Stimulated activated CD8-positive, alpha-beta memory T cell treated with anti-CD3 and anti-CD28 coated beads, Interleukin-4, amount 100 ng/mL, for 4 hours (primary cell): ENCODE measurements around the gene CELA2A.
"Not testable (repeated sequence)": the region's sequence is repeated elsewhere in the genome, so short reads cannot be mapped to it uniquely, and the experiment has no call there.

Experiments used
- DNase-seq, 2 donors: peaks; one replicate each; pipeline ENCODE4 v3.0.0-alpha.2; 2020; ENCODE audit warnings: low read depth in 2 of 2, low spot score in 1 of 2

Gene CELA2A

DNA sequence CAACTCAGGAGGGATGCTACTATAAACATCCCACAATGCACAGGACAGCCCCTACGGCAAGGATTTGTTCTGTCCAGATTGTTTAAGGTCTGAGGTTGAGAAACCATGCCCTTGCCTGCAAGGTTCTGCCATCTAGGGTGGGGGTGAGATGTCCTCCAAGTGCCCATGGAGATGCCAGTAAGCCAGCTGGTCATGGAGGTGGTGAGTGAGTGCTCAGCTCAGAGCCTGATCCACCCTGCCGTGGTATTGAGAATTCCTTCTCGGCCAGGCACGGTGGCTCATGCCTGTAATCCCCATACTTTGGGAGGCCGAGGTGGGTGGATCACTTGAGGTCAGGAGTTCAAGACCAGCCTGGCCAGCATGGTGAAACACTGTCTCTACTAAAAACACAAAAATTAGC is 31.6 kb upstream of the CELA2A start:
- DNase-seq, result no peak

DNA sequence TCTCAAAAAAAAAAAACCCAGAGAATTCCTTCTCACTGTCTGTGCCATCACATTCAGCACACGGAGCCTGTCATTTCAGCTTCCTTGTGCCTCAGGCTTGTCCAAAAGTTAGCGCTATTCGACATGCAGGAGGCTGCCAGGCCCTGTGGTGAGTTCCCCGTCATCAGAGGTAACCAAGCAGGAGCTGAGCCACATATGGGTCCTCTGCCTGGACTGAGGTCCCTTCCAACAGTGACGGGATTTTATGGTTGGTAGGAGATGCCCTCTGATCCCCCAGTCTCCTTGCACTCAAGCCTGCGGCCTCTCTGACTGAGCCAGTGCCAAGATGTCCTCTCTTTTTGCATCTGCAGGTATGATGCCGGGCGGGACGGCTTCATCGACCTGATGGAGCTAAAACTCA is 31.0 kb upstream of the CELA2A start:
- no peak for DNase-seq

DNA sequence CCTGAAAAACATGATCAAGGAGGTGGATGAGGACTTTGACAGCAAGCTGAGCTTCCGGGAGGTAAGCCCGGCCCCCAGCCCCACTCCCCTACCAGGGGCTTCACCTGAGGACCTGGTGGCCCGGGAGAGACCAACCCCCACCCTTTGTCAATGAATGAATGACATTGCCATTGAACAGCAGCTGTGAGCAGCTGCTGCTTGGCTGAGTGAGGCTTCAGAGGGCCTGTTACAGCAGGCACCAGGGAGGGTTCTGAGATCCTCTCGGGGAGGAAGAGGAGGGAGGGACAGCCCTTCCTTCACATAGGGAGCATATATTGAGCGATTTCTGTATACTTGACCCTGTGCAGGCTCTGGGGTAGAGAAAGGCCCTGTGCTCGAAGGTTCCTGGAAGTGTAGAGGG is 30.6 kb upstream of the CELA2A start:
- DNase-seq, result no peak

DNA sequence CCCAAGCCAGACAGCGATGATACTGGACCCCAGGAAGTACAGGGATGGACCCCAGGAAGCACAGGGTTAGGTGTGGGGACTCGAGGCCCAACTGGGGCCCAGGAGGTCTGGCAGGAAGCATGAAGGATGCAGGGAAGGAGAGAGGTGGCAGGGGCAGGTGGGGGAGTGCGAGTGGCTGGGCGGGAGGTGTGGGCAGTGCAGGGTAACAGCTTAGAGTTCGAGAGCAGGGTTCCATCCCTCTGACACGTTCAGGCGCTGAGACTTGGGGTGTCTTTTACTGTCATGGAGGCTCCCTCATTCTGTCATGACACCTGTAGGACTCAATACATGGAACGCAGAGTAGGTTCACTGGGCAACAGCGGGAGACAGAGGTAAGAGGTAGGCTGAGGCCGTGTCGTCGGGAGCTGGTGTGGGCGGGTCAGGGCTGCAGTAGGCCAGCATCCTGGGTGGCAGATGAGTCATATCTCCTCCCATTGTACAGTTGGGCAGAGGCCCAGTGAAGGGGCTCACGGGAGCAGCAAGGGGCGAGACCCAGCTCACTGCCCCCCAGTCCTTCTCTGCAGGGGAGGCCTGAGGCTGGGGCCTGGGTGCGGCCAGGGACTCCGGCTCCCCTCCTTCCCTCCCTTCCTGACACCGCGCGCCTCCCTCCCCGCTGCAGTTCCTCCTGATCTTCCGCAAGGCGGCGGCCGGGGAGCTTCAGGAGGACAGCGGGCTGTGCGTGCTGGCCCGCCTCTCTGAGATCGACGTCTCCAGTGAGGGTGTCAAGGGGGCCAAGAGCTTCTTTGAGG is 29.8 kb upstream of the CELA2A start:
- DNase-seq, result no peak

DNA sequence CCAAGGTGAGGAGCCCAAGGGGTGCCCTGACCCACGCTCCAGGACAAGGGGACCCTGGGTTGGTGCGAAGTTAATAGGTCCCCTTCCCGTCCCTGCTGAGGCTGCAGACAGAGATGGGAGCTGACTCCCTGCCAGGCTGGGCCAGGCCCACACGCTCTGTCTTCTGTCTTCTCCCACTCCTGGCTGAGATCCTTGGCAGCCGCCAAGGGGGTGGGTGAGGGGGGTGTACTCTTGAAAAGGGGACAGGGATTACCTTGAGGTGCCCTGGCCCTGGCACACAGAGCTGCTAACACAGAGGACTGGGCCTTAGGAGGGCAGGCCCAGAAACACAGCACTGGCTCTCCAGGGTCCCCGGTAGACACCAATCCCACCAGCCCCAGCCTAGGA is 29.3 kb upstream of the CELA2A start:
- DNase-seq, result no peak

DNA sequence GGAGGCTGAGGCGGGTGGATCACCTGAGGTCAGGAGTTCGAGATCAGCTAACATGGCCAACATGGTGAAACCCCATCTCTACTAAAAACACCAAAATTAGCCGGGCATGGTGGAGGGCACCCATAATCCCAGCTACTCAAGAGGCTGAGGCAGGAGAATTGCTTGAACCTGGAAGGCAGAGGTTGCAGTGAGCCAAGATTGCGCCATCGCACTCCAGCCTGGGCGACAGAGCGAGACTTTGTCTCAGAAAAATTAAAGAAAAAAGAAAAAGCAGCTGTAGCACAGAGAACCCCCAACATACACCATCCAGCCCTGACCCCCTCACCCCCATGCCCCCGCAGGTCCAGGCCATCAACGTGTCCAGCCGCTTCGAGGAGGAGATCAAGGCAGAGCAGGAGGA is 28.3 kb upstream of the CELA2A start:
- not testable (repeated sequence) for DNase-seq

DNA sequence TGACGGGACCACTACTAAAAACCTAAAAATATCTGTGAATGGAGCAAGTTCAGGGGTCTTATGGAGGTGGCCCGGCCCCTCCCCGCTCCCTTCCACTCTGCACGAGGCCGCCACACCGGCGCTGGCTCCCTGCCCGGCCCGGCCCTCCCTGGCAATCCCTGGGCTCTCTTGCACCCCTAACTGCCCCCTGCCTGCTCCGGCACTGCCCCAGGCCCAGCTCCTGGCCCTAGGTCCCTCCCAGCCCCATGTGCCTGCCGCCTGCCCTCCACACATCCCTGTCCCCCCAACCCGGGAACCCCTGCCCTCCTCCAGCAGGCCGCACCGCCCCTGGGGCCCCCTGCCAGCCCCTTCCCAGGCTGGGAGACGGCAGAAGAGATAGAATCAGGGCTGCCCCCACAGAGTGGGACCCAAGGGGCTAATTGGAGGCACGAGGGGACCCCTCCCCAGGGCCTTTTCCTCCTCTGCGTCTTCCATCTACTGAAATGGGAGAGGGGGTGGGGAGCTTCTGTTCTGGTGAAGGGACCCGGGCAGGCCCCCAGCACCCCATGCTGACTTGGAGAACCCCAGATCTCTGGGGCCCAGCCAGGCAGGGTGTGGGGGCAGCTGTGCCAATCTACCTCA is 27.6 kb upstream of the CELA2A start:
- DNase-seq, result no peak

DNA sequence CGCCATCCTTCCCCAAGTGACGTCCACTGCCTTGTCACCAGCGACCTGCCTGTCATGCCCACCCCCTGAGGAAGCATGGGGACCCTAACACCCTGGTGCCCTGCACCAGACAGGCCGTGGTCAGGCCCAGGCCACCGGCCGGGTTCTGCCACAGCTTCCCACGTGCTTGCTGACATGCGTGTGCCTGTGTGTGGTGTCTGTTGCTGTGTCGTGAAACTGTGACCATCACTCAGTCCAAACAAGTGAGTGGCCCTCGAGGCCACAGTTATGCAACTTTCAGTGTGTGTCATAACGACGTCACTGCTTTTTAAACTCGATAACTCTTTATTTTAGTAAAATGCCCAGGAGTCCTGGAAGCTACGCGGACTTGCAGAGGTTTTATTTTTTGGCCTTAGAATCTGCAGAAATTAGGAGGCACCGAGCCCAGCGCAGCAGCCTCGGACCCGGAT is 26.8 kb upstream of the CELA2A start:
- no peak for DNase-seq

DNA sequence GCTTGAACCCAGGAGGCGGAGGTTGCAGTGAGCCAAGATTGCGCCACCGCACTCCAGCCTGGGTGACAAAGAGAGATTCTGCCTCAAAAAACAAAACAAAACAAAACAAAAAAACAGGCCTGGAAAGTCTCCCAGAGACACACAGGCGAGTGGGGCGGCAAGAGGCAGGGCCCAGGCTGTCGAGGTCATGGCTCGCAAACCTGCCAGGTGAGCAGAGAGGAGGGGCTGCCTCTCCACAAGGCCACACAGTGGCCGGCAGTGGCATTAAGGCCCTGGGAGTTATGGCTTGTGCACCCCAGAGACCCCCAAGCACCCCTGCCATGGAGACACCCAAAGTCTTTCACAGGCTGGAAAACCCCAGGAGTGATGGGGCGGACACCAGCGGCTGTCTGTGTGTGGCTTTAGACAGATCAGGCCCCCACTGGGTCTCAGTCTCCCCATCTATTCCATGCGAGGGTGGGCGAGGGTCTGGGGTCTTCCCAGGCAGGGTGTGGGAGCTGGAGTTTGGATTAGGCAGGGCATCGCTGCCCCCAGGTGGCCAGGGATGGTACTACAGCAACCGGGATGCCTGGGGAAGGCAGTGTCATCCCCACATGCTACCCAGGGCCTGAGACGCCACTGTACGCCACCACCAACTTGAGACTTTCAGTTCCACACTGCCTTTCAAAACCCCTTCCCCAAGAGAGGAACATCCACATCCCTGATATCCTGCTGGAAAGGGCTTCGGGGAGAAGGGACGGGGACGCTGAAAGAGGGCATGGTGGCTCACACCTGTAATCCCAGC is 25.6 kb upstream of the CELA2A start:
- DNase-seq, result peak; percentile 39 to 69

DNA sequence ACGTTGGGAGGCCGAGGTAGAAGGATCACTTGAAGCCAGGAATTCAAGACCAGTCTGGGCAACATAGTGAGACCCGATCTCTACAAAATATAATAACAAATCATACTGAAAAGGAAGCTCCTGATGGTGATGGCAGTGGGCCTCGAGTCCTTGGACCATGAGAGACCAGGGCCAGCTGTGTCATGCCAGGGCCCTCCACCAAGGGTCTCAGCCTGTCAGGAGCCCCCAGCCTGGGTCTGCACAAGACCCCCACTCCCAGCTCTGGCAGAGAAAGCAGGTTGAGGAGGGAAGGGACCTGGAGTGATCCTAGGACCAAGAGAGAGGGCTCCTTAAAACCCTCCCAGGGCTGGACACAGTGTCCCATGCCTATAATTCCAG is 25.0 kb upstream of the CELA2A start:
- DNase-seq, result no peak

DNA sequence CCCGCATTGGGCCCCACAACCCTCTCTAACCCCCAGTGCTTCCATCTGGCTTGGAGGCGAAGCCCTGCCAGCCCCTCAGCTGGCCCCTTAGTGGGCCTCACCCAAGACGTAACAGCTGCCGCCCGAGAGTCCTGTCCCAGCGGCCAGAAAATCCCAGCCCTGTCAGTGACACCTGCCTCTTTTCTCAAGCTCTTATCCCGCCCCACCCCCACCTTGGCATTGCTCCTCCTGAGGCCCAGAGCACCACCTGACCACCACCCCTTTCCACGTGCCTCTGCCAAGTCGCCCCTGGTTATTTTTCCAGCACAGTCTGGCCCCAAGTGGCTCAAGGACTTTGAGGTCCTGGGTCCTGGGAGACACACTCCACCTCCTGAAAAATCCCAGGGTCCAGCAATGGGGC is 24.2 kb upstream of the CELA2A start:
- DNase-seq, result no peak

DNA sequence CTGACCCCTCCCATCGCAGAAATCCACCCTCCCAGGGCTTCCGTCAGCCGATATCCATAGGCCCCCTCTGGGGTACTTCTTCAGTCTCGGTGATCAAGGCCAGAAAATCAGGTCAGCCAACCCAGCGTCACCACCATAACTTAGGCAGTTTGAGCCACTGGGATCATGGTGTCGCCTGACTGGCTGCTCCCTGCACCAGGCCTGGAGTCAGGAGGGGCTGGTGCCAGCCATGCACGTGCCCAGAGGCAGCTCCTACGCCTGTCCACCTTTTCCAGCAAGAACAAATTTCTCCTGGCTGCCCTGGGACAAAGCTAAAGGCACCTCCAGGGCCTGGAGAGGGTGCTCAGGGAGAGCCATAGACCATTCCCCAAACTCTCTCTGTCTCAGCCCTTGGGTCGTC is 23.1 kb upstream of the CELA2A start:
- no peak for DNase-seq

DNA sequence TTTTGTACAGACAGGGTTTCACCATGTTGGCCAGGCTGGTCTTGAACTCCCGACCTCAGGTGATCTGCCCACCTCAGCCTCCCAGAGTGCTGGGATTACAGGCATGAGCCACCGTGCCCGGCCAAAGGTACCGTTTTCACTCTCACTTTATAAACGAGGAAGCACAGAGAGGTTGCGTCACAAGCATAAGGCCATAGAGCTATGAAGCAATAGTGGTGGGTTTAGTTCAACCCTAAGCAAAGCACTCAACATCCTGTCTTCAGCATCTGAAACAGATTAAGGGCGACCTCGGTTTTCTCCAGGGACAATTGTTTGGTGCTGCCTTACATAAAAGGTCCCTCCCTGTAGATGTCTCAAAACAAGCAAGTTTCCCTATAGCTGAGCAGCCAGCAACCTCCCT is 21.8 kb upstream of the CELA2A start:
- DNase-seq, result not testable (repeated sequence)

DNA sequence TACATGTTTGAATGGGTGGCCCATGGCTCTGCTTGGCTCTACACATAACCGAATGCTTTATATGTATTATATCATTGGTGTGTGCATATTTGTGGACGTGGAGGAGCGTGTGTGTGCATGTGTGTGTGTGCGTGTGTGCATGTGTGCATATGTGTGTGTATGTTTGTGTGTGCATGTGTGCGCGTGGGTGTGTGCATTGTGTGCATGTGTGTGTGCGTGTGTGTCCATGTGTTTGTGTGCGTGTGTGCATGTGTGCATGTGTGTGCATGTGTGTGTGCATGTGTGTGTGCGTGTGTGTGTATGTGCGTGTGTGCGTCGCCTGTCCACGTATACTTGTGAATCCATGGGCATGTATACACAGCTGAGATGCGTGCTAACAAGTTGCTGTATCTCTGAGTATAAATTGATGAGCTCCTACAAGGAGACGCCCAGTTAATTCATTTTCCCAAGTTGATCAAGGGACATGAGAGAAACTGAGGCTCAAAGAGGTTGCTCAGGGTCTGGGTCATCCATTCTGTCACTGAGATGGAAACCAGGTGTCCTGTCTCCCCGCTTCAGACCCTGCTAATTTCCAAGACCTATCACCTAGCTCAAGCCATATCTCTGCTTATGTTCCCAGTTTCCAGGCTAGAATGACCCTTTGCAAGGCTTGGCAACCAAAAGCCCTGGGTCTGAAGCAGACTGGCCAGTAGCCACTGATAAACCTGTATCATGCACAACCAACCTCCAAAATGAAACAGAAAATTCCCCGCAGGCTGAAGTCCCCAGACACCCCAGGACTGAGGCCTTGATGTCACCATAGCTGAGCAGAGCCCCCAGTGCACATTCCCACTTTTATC is 21.1 kb upstream of the CELA2A start:
- DNase-seq, result no peak

DNA sequence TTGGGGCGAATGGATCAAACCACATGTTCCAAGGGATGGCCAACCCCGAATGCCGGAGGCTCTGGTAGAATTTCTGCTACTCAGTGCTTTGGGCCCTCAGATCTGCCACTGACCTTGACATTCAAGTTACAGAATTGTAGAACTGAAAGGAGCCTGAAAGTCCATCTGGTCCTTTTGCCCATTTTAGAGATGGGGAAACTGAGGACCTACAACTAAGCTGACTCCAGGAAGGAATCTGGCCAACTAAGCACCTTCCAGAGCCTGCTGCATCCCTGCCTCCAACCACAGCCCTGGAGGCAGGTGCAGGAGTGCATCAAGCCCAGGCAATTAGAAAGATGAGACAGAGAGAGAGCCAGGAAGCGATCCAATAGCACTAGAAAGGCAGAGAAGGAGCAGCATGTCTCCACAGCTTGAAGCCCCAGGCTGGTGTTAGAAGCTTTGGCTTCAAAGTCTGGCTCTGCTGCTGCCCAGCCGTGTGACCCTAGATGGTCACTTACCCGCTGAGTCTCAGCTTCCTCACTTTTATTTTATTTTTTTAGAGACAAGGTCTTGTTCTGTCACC is 19.6 kb upstream of the CELA2A start:
- DNase-seq, result no peak

DNA sequence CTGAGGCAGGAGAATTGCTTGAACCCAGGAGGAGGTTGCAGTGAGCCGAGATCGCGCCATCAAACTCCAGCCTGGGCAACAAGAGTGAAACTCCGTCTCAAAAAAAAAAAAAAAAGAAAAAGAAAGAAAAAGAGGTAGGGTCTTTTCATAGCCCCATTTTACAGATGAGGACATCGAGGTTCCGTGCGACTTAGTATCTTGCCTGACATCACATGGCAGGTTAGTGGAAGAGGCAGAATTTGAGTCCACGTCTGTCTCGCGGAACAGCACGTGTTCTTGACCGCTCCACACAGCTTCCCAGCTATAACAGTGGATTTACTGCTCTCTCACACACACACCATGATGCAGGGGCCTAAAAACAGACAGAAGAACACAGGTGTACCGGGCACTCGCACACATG is 17.2 kb upstream of the CELA2A start:
- DNase-seq, result no peak

DNA sequence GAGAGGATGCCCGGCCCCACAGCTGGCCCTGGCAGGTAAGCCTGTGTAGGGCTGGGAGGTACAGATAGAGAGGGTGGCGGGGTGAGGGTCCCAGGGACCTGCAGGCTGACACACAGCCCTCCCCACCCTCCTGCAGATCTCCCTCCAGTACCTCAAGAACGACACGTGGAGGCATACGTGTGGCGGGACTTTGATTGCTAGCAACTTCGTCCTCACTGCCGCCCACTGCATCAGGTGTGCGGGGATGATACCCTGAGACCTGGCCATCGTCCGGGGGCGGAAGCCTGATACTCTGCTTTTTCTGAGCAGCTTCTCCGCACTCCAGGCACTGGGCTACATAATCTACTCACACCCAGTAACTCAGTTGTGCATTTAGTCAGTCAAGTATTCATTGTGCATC is 16.2 kb upstream of the CELA2A start:
- DNase-seq, result no peak

DNA sequence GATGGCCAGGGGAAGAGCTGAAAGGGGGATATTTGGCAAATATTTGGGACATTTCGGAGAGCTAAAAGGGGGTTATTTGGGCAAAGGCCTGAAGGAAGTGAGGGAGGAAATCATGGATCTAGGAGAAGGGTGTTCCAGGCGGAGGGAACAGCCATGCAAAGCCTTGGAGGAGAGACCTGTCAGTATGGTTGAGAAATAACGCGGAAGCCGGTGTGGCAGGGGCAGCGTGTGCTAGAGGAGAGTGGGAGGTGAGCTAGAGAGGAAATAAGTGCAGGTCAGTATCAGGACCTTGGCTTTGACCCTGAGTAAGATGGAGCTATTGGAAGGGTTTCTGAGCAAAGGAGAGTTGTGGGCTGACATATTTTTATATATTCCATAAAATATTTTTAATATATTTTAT is 15.3 kb upstream of the CELA2A start:
- no peak for DNase-seq

DNA sequence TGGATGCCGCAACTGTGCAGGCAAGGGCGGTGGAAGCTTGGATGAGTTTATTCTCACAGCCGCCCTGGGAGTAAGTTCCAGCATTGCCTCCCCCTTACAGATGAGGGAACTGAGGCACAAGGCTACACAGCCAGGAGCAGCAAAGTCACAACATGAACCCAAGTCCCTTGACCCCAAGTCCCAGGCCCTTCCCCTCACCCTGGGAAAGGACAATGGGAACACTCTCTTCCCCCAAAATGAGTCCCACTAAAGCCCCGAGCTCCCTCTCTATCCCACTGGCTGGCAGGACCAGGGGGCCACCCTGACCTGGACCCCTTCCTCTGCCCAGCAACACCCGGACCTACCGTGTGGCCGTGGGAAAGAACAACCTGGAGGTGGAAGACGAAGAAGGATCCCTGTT is 14.4 kb upstream of the CELA2A start:
- DNase-seq, result no peak

DNA sequence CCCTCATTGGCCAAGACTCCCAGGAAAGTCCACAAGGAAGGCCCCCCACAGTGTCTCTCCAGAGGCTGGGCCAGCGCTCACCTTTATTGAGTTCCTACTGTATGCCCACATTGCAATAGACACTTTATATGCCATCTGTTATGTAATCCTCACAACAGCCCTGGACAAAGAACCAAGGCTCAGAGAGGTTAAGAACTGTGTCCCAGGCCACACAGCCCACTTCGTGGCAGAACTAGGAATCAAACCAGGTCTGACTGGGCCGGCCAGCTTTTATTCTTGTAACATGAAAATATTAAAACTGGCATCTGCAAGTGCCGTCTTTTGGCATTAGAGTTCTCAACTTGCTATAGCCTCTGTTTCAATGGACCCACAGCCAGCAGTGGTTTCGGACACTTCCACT is 13.8 kb upstream of the CELA2A start:
- DNase-seq, result no peak

DNA sequence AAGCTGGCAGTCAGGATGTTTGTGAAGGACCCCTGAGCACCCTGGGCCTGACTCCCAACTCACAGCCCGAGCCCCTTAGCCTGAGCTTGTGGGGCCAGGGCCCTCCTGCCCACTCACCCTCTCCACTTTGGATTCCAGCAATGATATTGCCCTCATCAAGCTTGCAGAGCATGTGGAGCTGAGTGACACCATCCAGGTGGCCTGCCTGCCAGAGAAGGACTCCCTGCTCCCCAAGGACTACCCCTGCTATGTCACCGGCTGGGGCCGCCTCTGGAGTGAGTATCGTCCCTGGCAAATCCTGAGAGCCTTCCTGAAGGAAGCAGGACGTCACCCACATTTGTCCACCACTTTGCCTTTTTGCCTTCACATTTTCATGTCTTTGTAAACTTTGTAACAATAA is 13.3 kb upstream of the CELA2A start:
- DNase-seq, result no peak
